ENCODE results near the gene SIK3.

DNA sequence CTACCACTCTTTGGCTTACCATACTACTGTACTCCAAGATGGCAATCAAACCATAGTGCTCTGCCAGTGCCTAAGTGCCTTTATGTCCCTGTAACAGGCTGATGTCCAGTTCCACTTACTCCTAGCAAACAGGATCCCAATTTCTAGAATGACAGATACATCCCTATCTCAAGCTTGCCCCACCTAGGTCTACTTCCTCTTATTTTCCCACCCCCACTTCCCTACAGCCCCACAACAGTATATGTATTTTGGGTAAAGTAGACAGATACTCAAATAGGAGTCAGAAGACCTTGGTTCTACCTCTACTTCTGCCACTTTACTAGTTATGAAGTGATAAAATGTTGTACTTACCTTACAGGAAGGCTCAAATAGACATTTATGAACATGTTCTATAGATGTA is 24.1 kb downstream of the SIK3 start:
- TF ChIP-seq, protein P1, sequence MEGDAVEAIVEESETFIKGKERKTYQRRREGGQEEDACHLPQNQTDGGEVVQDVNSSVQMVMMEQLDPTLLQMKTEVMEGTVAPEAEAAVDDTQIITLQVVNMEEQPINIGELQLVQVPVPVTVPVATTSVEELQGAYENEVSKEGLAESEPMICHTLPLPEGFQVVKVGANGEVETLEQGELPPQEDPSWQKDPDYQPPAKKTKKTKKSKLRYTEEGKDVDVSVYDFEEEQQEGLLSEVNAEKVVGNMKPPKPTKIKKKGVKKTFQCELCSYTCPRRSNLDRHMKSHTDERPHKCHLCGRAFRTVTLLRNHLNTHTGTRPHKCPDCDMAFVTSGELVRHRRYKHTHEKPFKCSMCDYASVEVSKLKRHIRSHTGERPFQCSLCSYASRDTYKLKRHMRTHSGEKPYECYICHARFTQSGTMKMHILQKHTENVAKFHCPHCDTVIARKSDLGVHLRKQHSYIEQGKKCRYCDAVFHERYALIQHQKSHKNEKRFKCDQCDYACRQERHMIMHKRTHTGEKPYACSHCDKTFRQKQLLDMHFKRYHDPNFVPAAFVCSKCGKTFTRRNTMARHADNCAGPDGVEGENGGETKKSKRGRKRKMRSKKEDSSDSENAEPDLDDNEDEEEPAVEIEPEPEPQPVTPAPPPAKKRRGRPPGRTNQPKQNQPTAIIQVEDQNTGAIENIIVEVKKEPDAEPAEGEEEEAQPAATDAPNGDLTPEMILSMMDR (IDR thresholded peaks at IDR 0.05), result no peak
- no peak for TF ChIP-seq POLR2A (IDR thresholded peaks at IDR 0.05)

All from adrenal gland (tissue), 5 donors.